Subcutaneous adipose tissue (tissue), 4 donors: ENCODE data around the gene TEK. TPM values are rescaled to one million over a fixed set of nuclear protein-coding genes. Genes with fewer than 3 reads are reported as not detected.

Experiments
- CTCF ChIP-seq: fragments of 450-650 bp; IDR thresholded peaks from one replicate; pipeline ENCODE4 v1.5.1; 2016; ENCODE audit warnings: low read depth, mild to moderate bottlenecking, control low read depth, antibody characterized with exemption, moderate library complexity
- total RNA-seq, 4 donors: library from RNA; depleted of rRNA; stranded (reverse); fragments of >200 nt; gene quantifications; one replicate each; pipeline ENCODE4 v1.1.0, GENCODE V29; 2016

Gene TEK
- total RNA-seq, 4 donors from 2014 or later, result 8.3 to 36.7 (median 16.7) TPM

GRCh38 chr9:27125936-27126335, 16.9 kb downstream of the TEK start:
- TF ChIP-seq CTCF, result no peak

GRCh38 chr9:27126670-27127069, 17.6 kb downstream of the TEK start:
- no peak for TF ChIP-seq CTCF

DNA sequence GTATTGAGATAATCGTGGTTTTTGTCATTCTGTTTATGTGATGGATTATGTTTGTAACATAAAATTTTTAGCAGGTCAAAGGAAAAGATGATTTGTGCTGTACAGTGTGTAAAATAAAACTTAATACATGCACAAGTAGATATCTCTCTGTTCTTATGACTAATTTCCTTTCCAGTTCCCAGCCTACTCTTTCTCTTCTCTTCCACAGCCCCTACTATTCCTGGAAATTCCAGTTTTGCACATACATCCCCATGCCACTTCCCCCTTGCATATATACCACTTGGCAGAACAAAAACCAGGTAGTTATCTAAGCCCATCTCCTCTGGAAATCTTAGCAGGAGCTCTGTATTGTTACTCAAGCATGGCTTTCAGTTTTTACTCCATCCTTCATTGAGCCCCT, 20.2 kb downstream of the TEK start:
- TF ChIP-seq CTCF, result no peak

GRCh38 chr9:27131731-27132130, 22.7 kb downstream of the TEK start:
- TF ChIP-seq CTCF, result no peak

DNA sequence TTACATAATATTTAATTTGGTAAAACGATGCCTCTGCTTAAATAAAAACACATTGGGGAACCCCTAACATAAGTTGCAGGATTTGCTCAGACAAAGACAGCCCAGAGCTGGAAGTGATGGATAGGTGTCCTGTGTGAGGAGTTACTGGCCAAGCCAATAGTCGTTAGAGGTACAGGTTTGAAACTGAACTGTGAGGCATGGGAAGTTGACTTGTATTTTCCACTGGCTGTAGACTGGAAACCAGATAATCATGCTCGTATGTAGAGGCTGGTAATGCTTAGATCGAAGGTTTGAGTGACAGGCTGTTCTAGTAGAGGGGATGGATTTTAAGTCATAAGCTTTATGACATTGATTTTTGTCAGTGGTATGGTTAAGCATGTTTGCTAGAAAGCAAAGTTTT, 24.8 kb downstream of the TEK start:
- no peak for TF ChIP-seq CTCF

DNA sequence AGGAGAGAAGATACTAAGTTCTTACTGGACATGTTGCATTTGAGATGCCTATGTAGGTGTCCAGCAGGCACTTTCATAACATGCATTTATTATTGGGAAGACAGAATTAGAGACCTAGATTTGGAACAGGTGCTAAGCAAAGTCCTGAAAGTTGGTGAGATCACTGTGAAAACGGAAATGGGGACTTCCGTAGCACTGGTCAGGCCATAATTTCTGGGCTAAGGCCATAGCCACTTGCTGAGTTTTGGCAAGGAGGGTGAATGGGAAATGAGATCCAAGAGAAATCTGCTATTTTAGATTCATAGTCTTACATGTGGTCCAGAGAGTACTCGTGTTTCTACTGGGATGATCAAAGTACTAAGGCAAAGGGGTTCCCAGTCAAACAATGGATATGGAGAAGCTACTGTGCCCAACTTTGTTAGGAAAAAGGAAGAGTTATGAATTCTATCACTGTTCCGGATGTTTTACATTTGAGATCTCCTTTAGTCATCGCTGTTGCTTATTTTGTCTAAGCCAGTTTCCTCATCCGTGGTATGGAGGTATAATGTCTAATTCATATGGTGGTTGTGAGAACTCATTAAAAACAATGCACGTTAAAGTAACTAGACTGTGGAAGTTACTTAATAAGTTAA, 33.4 kb downstream of the TEK start:
- no peak for TF ChIP-seq CTCF

- TF ChIP-seq CTCF, result no peak
These were observed 36.1 kb downstream of the TEK start for GRCh38 chr9:27145143-27145542.
